ENCODE measurements around the gene CDK5.

CDK5 gene

GRCh38 chr7:151057506-151057988, at the start of gene CDK5:
Gene CDK5, minus strand, starts transcription at chr7:151057897. Its CDS starts 49 bp downstream, at chr7:151057848.
- DNase-seq: no peak
- no peak for TF ChIP-seq GATA1 (IDR thresholded peaks at IDR 0.05; ENCODE audit: low read depth, low read length)
- no peak for TF ChIP-seq POLR2A (IDR thresholded peaks at IDR 0.05; ENCODE audit: low read length)

GRCh38 chr7:151104411-151105235, 46.9 kb upstream of the CDK5 start:
- no peak for DNase-seq
- no peak for TF ChIP-seq GATA1 (IDR thresholded peaks at IDR 0.05; ENCODE audit: low read depth, low read length)
- TF ChIP-seq POLR2A (IDR thresholded peaks at IDR 0.05; ENCODE audit: low read length): no peak

- TF ChIP-seq GATA1 (IDR thresholded peaks at IDR 0.05; ENCODE audit: low read depth, low read length) (no peak), POLR2A (IDR thresholded peaks at IDR 0.05; ENCODE audit: low read length) (no peak)
- DNase-seq: no peak
Measured at GRCh38 chr7:151103973-151104372, 46.3 kb upstream of the CDK5 start.

- no peak for DNase-seq
- TF ChIP-seq POLR2A (IDR thresholded peaks at IDR 0.05; ENCODE audit: low read length) (no peak), GATA1 (IDR thresholded peaks at IDR 0.05; ENCODE audit: low read depth, low read length) (no peak)
Measured at GRCh38 chr7:151102991-151103390, 45.3 kb upstream of the CDK5 start.

- no peak for TF ChIP-seq GATA1 (IDR thresholded peaks at IDR 0.05; ENCODE audit: low read depth, low read length)
- no peak for TF ChIP-seq POLR2A (IDR thresholded peaks at IDR 0.05; ENCODE audit: low read length)
- DNase-seq: no peak
Measured at GRCh38 chr7:151101621-151102396, 44.1 kb upstream of the CDK5 start.

- DNase-seq: no peak
- TF ChIP-seq POLR2A (IDR thresholded peaks at IDR 0.05; ENCODE audit: low read length): no peak
- no peak for TF ChIP-seq GATA1 (IDR thresholded peaks at IDR 0.05; ENCODE audit: low read depth, low read length)
Measured at GRCh38 chr7:151100921-151101320, 43.2 kb upstream of the CDK5 start.

- TF ChIP-seq GATA1 (IDR thresholded peaks at IDR 0.05; ENCODE audit: low read depth, low read length) (no peak), POLR2A (IDR thresholded peaks at IDR 0.05; ENCODE audit: low read length) (no peak)
Measured at GRCh38 chr7:151099486-151100211, 42.0 kb upstream of the CDK5 start.

GRCh38 chr7:151095828-151096475, 38.3 kb upstream of the CDK5 start:
- no peak for DNase-seq
- no peak for TF ChIP-seq POLR2A (IDR thresholded peaks at IDR 0.05; ENCODE audit: low read length)
- TF ChIP-seq GATA1 (IDR thresholded peaks at IDR 0.05; ENCODE audit: low read depth, low read length): no peak

More at GRCh38 chr7:151099486-151100211, 42.0 kb upstream of the CDK5 start:
- no peak for DNase-seq

- TF ChIP-seq GATA1 (IDR thresholded peaks at IDR 0.05; ENCODE audit: low read depth, low read length): no peak
- no peak for TF ChIP-seq POLR2A (IDR thresholded peaks at IDR 0.05; ENCODE audit: low read length)
- DNase-seq: no peak
Measured at GRCh38 chr7:151095123-151095797, 37.6 kb upstream of the CDK5 start.

- TF ChIP-seq POLR2A (IDR thresholded peaks at IDR 0.05; ENCODE audit: low read length) (no peak), GATA1 (IDR thresholded peaks at IDR 0.05; ENCODE audit: low read depth, low read length) (no peak)
- no peak for DNase-seq
Measured at GRCh38 chr7:151094675-151095074, 37.0 kb upstream of the CDK5 start.

- no peak for DNase-seq
- TF ChIP-seq POLR2A (IDR thresholded peaks at IDR 0.05; ENCODE audit: low read length) (no peak), GATA1 (IDR thresholded peaks at IDR 0.05; ENCODE audit: low read depth, low read length) (no peak)
Measured at GRCh38 chr7:151093748-151094147, 36.1 kb upstream of the CDK5 start.

- no peak for DNase-seq
- TF ChIP-seq POLR2A (IDR thresholded peaks at IDR 0.05; ENCODE audit: low read length): no peak
- TF ChIP-seq GATA1 (IDR thresholded peaks at IDR 0.05; ENCODE audit: low read depth, low read length): no peak
Measured at GRCh38 chr7:151091988-151092387, 34.3 kb upstream of the CDK5 start.

GRCh38 chr7:151091431-151091830, 33.7 kb upstream of the CDK5 start:
- DNase-seq: peak; percentile 26 to 42
- no peak for TF ChIP-seq POLR2A (IDR thresholded peaks at IDR 0.05; ENCODE audit: low read length)
- TF ChIP-seq GATA1 (IDR thresholded peaks at IDR 0.05; ENCODE audit: low read depth, low read length): no peak

Data from erythroblast (primary cell).